Transverse colon (tissue), 4 donors: ENCODE data around the gene SOCS1.

Experiments used
- CTCF ChIP-seq, 5 experiments: fragments of 200-600 bp in 3 of 5; fragments of 450-650 bp in 2 of 5; sonication (generic) in 3 of 5; IDR thresholded peaks; 1 replicate in 2 of 5; 2 replicates in 3 of 5; pipeline ENCODE4 v1.5.1; 2016 to 2017; ENCODE audit warnings: antibody characterized with exemption in 5 of 5, inconsistent platforms in 3 of 5, mild to moderate bottlenecking in 2 of 5, moderate library complexity in 1 of 5
- POLR2AphosphoS5 ChIP-seq, 3 donors: sonication (generic); formaldehyde crosslinking; IDR thresholded peaks; one replicate each; pipeline ENCODE4 v1.6.1; 2016; ENCODE audit warnings: antibody characterized with exemption in 3 of 3

GRCh38 chr16:11254913-11255736 is 879 bp downstream of the SOCS1 start:
- peak in 2 of 5 experiments; percentile 15 to 32 for TF ChIP-seq CTCF (IDR thresholded peaks at IDR 0.05)
- TF ChIP-seq POLR2AphosphoS5 (IDR thresholded peaks at IDR 0.05), result peak in 1 of 3 donors; percentile 6
